Hepatocyte (in vitro differentiated cells): ENCODE results near the gene C18orf63. TPM values are rescaled to one million over a fixed set of nuclear protein-coding genes. Genes with fewer than 3 reads are reported as not detected.

Source experiments
- DNase-seq: peaks from one replicate; pipeline ENCODE4 v3.0.0-alpha.2; 2016; ENCODE audit warnings: low spot score
- H2AFZ ChIP-seq: fragments of 200-600 bp; sonication (generic); 2 replicates; pipeline ENCODE4 v1.6.0; 2016; ENCODE audit warnings: antibody characterized with exemption, mild to moderate bottlenecking
- H3K27ac ChIP-seq: fragments of 200-600 bp; sonication (generic); 2 replicates; pipeline ENCODE4 v1.5.1; 2016; ENCODE audit warnings: mild to moderate bottlenecking
- H3K27me3 ChIP-seq: fragments of 200-600 bp; sonication (generic); 2 replicates; pipeline ENCODE4 v1.6.1; 2016
- H3K36me3 ChIP-seq: fragments of 200-600 bp; sonication (generic); replicated peaks from 2 replicates; pipeline ENCODE4 v1.5.1; 2016; ENCODE audit warnings: low read depth; ENCODE audit not compliant: insufficient read depth
- H3K4me1 ChIP-seq: fragments of 200-600 bp; sonication (generic); 2 replicates; pipeline ENCODE4 v1.5.1; 2016; ENCODE audit warnings: mild to moderate bottlenecking, moderate library complexity; ENCODE audit not compliant: insufficient read depth
- H3K4me2 ChIP-seq: fragments of 200-600 bp; sonication (generic); 2 replicates; pipeline ENCODE4 v1.6.0; 2016
- H3K4me3 ChIP-seq: fragments of 200-600 bp; sonication (generic); 2 replicates; pipeline ENCODE4 v1.5.1; 2016; ENCODE audit warnings: mild to moderate bottlenecking
- H3K79me2 ChIP-seq: fragments of 200-600 bp; sonication (generic); 2 replicates; pipeline ENCODE4 v1.6.0; 2017; ENCODE audit warnings: mild to moderate bottlenecking
- H3K9me2 ChIP-seq: fragments of 200-600 bp; sonication (generic); replicated peaks from 2 replicates; pipeline ENCODE4 v1.6.0; 2017; ENCODE audit warnings: mild to moderate bottlenecking; ENCODE audit not compliant: insufficient read depth
- H3K9me3 ChIP-seq: fragments of 200-600 bp; sonication (generic); 2 replicates; pipeline ENCODE4 v1.5.1; 2016; ENCODE audit warnings: low read depth, mild to moderate bottlenecking
- H4K20me1 ChIP-seq: fragments of 200-600 bp; sonication (generic); 2 replicates; pipeline ENCODE4 v1.6.0; 2016; ENCODE audit warnings: mild to moderate bottlenecking; ENCODE audit not compliant: insufficient read depth, poor library complexity, severe bottlenecking
- EZH2 ChIP-seq: fragments of 200-600 bp; sonication (generic); IDR thresholded peaks from 2 replicates; pipeline ENCODE4 v1.6.1; 2016; ENCODE audit warnings: antibody characterized with exemption, mild to moderate bottlenecking, borderline replicate concordance
- EZH2phosphoT487 ChIP-seq: fragments of 200-600 bp; sonication (generic); IDR thresholded peaks from one replicate; pipeline ENCODE4 v1.6.1; 2018; ENCODE audit warnings: antibody characterized with exemption, mild to moderate bottlenecking, low read depth, moderate library complexity; ENCODE audit not compliant: unreplicated experiment, severe bottlenecking
- WGBS: methylation state at CpG from one replicate; pipeline ENCODE4 v1.1.6; 2016; ENCODE audit warnings: low lambda C conversion rate; ENCODE audit errors: missing lambda C conversion rate; 5-methylcytosine and 5-hydroxymethylcytosine counted together
- polyA plus RNA-seq: library from polyadenylated mRNA; unstranded; fragments of >200 nt; fragmentation: Nextera tagmentation; extraction: Ambion mirVana; gene quantifications from 2 replicates; pipeline ENCODE4 v1.2.1, GENCODE V29; 2016
- total RNA-seq: library from RNA; depleted of rRNA; stranded (reverse); fragments of >200 nt; gene quantifications from 2 replicates; pipeline ENCODE4 v1.2.3, GENCODE V29; 2014
- TF ChIP-seq, protein P1 (sequence below): fragments of 200-600 bp; sonication (generic); IDR thresholded peaks from 2 replicates; pipeline ENCODE4 v1.5.1; 2016; ENCODE audit warnings: antibody characterized with exemption, mild to moderate bottlenecking; ENCODE audit not compliant: poor library complexity

The C18orf63 gene
- total and polyA plus RNA-seq, 2 experiments from 2014 or later, result not detected

DNA sequence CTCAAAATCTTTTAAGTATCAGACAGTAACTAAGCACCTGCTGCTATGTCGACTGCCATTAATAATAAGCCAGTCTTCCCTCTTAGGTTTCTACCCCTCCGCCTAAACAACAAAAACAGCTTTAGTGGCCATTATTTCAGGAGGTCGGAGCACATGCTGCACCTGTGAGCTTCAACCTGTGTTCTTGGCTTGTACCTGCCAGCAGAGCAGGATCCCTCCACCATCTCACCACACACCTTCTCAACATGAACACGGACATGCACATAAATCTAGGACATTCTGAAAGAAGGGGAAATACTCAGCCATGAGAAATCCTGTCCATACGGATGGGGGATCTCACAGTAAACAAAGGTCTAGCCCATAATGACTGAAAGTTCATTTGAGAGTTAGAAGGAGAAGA lies 27.6 kb upstream of the C18orf63 start:
- Histone ChIP-seq H3K27me3 (no peaks in the 10 kb centered on the region), H3K4me2 (peak overlapping the region; percentile 90), H4K20me1 (no peaks in the 10 kb centered on the region), H3K36me3 (no peaks in the 10 kb centered on the region), H3K9me3 (no peaks in the 10 kb centered on the region), H3K9me2 (no peaks in the 10 kb centered on the region), H3K4me1 (peaks cover 48% of the 10 kb centered on the region), H3K27ac (peak overlapping the region; percentile 71), H3K4me3 (no peak overlapping the region), H3K79me2 (peaks cover 82% of the 10 kb centered on the region), H2AFZ (no peak overlapping the region)
- WGBS, result 57% methylated on average over 5 of the region's 5 CpGs
- DNase-seq, result no peak
- TF ChIP-seq EZH2 (no peak), EZH2phosphoT487 (no peak)
- TF ChIP-seq, protein P1, sequence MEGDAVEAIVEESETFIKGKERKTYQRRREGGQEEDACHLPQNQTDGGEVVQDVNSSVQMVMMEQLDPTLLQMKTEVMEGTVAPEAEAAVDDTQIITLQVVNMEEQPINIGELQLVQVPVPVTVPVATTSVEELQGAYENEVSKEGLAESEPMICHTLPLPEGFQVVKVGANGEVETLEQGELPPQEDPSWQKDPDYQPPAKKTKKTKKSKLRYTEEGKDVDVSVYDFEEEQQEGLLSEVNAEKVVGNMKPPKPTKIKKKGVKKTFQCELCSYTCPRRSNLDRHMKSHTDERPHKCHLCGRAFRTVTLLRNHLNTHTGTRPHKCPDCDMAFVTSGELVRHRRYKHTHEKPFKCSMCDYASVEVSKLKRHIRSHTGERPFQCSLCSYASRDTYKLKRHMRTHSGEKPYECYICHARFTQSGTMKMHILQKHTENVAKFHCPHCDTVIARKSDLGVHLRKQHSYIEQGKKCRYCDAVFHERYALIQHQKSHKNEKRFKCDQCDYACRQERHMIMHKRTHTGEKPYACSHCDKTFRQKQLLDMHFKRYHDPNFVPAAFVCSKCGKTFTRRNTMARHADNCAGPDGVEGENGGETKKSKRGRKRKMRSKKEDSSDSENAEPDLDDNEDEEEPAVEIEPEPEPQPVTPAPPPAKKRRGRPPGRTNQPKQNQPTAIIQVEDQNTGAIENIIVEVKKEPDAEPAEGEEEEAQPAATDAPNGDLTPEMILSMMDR, result no peak

DNA sequence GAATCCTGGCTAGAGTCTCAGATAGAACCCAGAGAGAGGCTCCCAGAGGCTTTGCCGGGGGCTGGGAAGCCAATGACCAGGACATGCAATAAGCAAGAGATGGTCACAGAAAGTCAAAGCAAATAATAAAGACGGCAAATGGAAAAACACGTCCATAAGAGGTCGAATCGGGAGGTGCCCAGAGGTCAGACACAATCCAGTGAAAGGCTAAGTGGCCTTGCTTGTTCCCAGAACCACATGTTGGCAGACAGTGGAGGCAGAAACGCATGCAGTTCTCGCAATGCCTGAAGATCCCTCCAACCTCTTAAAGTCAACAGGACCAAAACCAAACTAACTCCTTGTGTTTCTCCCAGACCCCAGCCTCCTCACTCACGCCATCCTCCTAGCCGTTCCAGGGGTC lies 26.9 kb upstream of the C18orf63 start:
- H3K27ac ChIP-seq, result peak overlapping the region; percentile 71
- H3K4me3 ChIP-seq, result no peak overlapping the region
- no peak for DNase-seq
- no peaks in the 10 kb centered on the region for H3K27me3 ChIP-seq
- peak overlapping the region; percentile 90 for H3K4me2 ChIP-seq
- H3K9me3 ChIP-seq, result no peaks in the 10 kb centered on the region
- H3K4me1 ChIP-seq, result peaks cover 41% of the 10 kb centered on the region
- no peak overlapping the region for H2AFZ ChIP-seq
- H3K9me2 ChIP-seq, result no peaks in the 10 kb centered on the region
- TF ChIP-seq, protein P1, result no peak
- TF ChIP-seq EZH2phosphoT487 (no peak), EZH2 (no peak)
- WGBS, result 45% methylated on average over 9 of the region's 9 CpGs
- no peaks in the 10 kb centered on the region for H4K20me1 ChIP-seq
- no peaks in the 10 kb centered on the region for H3K36me3 ChIP-seq
- peaks cover 75% of the 10 kb centered on the region for H3K79me2 ChIP-seq

DNA sequence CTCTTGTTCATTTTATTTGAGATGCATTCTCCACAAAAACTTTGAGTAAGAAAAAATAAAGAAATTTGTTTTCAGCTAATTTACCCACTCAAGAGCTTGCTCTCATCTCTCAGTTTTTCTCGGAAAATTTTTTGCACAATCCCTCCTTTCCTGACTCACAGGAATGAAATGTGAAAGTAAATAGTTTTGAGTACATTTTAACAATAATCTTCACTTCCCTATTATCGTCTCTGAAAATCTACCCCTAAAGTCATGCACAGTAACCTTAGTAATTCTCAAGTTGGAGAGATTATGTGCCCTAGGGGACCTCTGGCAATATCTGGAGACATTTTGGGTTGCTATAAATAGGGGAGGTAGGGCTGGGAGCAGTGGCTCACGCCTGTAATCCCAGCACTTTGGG lies 26.5 kb upstream of the C18orf63 start:
- Histone ChIP-seq H3K27me3 (no peaks in the 10 kb centered on the region), H4K20me1 (no peaks in the 10 kb centered on the region), H3K9me2 (no peaks in the 10 kb centered on the region), H3K4me1 (peaks cover 37% of the 10 kb centered on the region), H3K4me2 (peak overlapping the region; percentile 90), H2AFZ (no peak overlapping the region), H3K36me3 (no peaks in the 10 kb centered on the region), H3K4me3 (no peak overlapping the region), H3K27ac (peak overlapping the region; percentile 71), H3K79me2 (peaks cover 72% of the 10 kb centered on the region), H3K9me3 (no peaks in the 10 kb centered on the region)
- DNase-seq, result no peak
- TF ChIP-seq EZH2 (no peak), EZH2phosphoT487 (no peak)
- TF ChIP-seq, protein P1, result no peak
- 57% methylated on average over 3 of the region's 3 CpGs for WGBS

DNA sequence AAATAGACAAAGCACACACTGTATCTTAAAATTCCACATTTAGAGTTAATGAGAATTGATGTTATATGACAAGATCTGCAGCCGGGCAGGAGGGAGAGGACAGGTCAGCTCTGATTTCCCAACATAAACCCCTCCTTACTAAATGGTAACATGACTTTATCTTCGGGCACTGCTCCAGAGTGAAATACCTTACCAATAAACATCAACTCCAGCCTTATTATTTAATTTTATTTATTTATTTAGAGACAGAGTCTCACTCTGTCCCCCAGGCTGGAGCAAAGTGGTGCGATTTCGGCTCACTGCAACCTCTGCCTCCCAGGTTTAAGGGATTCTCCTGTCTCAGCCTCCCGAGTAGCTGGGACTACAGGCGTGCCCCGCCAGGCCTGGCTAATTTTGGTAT lies 25.6 kb upstream of the C18orf63 start:
- Histone ChIP-seq H3K27ac (peak overlapping the region; percentile 81), H3K4me1 (peaks cover 29% of the 10 kb centered on the region), H3K4me2 (peak overlapping the region; percentile 90), H3K36me3 (no peaks in the 10 kb centered on the region), H3K9me3 (no peaks in the 10 kb centered on the region), H2AFZ (no peak overlapping the region), H3K79me2 (peaks cover 63% of the 10 kb centered on the region), H3K9me2 (no peaks in the 10 kb centered on the region), H3K27me3 (no peaks in the 10 kb centered on the region), H4K20me1 (no peaks in the 10 kb centered on the region), H3K4me3 (peak overlapping the region; percentile 45)
- TF ChIP-seq EZH2 (no peak), EZH2phosphoT487 (no peak)
- TF ChIP-seq, protein P1, result no peak
- 88% methylated on average over 7 of the region's 7 CpGs for WGBS
- no peak for DNase-seq
